Measurements from ENCODE around the gene ACE.

Gene ACE

GRCh38 chr17:63478814-63479494, 2.1 kb downstream of the ACE start:
- TF ChIP-seq CTCF (IDR thresholded peaks at IDR 0.05; ENCODE audit: low read depth, low read length, missing control alignments): peak; percentile 97
- in situ Hi-C loops (cut with HindIII; ENCODE audit: low sequenced_read_pairs): no loop called here
- DNase-seq (ENCODE audit: low read depth): peak; percentile 76
- H3K4me3 ChIP-seq (ENCODE audit: low read depth, low read length): no peak overlapping the region

- no peak for TF ChIP-seq CTCF (IDR thresholded peaks at IDR 0.05; ENCODE audit: low read depth, low read length, missing control alignments)
- no peak overlapping the region for H3K4me3 ChIP-seq (ENCODE audit: low read depth, low read length)
- in situ Hi-C loops (cut with HindIII; ENCODE audit: low sequenced_read_pairs): loop anchor here (5.0 kb wide), 1 partner anchor 63 kb away; no protein-coding TSS in a partner anchor
- DNase-seq (ENCODE audit: low read depth): no peak
Measured at GRCh38 chr17:63479495-63480184, 2.8 kb downstream of the ACE start.

- H3K4me3 ChIP-seq (ENCODE audit: low read depth, low read length): no peak overlapping the region
- in situ Hi-C loops (cut with HindIII; ENCODE audit: low sequenced_read_pairs): loop anchor here (5.0 kb wide), 1 partner anchor 62 kb away; no protein-coding TSS in a partner anchor
- no peak for TF ChIP-seq CTCF (IDR thresholded peaks at IDR 0.05; ENCODE audit: low read depth, low read length, missing control alignments)
- no peak for DNase-seq (ENCODE audit: low read depth)
Measured at GRCh38 chr17:63480192-63480784, 3.4 kb downstream of the ACE start.

- no peak for DNase-seq (ENCODE audit: low read depth)
- in situ Hi-C loops (cut with HindIII; ENCODE audit: low sequenced_read_pairs): loop anchor here (5.0 kb wide), 1 partner anchor 61 kb away; no protein-coding TSS in a partner anchor
- TF ChIP-seq CTCF (IDR thresholded peaks at IDR 0.05; ENCODE audit: low read depth, low read length, missing control alignments): no peak
- no peak overlapping the region for H3K4me3 ChIP-seq (ENCODE audit: low read depth, low read length)
Measured at GRCh38 chr17:63480826-63481487, 4.1 kb downstream of the ACE start.

- DNase-seq (ENCODE audit: low read depth): no peak
- in situ Hi-C loops (cut with HindIII; ENCODE audit: low sequenced_read_pairs): loop anchor here (5.0 kb wide), 1 partner anchor 61 kb away; no protein-coding TSS in a partner anchor
- no peak overlapping the region for H3K4me3 ChIP-seq (ENCODE audit: low read depth, low read length)
- no peak for TF ChIP-seq CTCF (IDR thresholded peaks at IDR 0.05; ENCODE audit: low read depth, low read length, missing control alignments)
Measured at GRCh38 chr17:63481488-63481870, 4.6 kb downstream of the ACE start.

- no peak for TF ChIP-seq CTCF (IDR thresholded peaks at IDR 0.05; ENCODE audit: low read depth, low read length, missing control alignments)
- DNase-seq (ENCODE audit: low read depth): no peak
- no peak overlapping the region for H3K4me3 ChIP-seq (ENCODE audit: low read depth, low read length)
- in situ Hi-C loops (cut with HindIII; ENCODE audit: low sequenced_read_pairs): loop anchor here (5.0 kb wide), 1 partner anchor 60 kb away; no protein-coding TSS in a partner anchor
Measured at GRCh38 chr17:63482509-63482908, 5.6 kb downstream of the ACE start.
